HepG2 (cell line): ENCODE data around the gene ZIC2.

Experiments used
- HDAC1 ChIP-seq: sonication (generic); formaldehyde crosslinking; IDR thresholded peaks from 2 replicates; pipeline ENCODE4 v1.5.1; 2020; ENCODE audit warnings: mild to moderate bottlenecking, missing genetic modification reagents
- ZIK1 ChIP-seq: sonication (generic); formaldehyde crosslinking; IDR thresholded peaks from 2 replicates; pipeline ENCODE4 v1.5.0; 2020; ENCODE audit warnings: mild to moderate bottlenecking, low read depth, missing genetic modification reagents, borderline replicate concordance
- TF ChIP-seq, protein P1 (sequence below): sonication (generic); formaldehyde crosslinking; IDR thresholded peaks from 2 replicates; pipeline ENCODE4 v1.8.0; 2022; ENCODE audit warnings: mild to moderate bottlenecking, missing genetic modification reagents, borderline replicate concordance
- TF ChIP-seq, protein P2 (sequence below): IDR thresholded peaks from 2 replicates; pipeline ENCODE4 v1.6.1; 2012; ENCODE audit warnings: inconsistent platforms
- TF ChIP-seq, protein P3 (sequence below): sonication (generic); formaldehyde crosslinking; IDR thresholded peaks from 2 replicates; pipeline ENCODE4 v1.5.0; 2020; ENCODE audit warnings: mild to moderate bottlenecking, missing genetic modification reagents, moderate library complexity

DNA sequence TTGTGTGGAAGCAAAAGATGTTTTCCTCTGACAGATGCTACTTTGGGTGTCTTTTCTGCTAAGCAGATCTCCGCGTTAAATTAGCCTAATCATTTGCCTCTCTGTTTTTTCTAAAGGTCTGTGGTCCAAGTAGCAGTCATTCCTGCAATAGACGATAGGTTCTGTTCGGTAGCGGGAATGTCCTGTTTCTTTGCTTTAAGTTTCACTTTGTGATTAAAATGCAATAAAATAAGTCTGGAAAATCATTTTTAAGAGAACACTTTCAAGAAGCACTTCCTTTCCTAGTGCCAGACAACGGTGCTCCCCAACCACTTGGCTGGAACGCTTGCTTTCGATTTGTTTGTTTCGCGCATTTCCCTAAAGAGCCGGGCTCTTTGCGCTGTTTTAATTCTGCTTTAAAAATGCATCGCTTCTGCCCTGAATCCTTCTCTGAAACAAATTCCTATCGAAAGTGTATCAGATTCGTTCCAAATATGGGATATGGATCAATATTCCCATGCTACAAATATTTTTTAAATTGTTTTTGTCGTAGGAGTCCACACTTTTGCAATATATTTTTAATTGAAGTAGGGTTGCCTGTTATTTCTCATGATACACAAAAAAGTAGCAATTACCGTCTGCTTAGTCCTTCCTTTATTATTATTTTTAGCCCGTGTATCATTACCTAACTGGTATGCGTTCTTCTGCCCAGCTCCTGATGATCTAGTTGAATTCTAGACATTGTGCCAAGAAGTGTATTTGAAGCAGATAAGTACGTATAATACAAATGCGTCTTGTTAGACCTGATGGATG, 14.2 kb downstream of the ZIC2 start:
- TF ChIP-seq, protein P1, sequence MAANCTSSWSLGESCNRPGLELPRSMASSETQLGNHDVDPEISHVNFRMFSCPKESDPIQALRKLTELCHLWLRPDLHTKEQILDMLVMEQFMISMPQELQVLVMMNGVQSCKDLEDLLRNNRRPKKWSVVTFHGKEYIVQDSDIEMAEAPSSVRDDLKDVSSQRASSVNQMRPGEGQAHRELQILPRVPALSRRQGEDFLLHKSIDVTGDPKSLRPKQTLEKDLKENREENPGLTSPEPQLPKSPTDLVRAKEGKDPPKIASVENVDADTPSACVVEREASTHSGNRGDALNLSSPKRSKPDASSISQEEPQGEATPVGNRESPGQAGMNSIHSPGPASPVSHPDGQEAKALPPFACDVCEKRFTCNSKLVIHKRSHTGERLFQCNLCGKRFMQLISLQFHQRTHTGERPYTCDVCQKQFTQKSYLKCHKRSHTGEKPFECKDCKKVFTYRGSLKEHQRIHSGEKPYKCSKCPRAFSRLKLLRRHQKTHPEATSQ (CRISPR knock-in tag) = no peak
- TF ChIP-seq, protein P2, sequence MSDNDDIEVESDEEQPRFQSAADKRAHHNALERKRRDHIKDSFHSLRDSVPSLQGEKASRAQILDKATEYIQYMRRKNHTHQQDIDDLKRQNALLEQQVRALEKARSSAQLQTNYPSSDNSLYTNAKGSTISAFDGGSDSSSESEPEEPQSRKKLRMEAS = no peak
- TF ChIP-seq, protein P3, sequence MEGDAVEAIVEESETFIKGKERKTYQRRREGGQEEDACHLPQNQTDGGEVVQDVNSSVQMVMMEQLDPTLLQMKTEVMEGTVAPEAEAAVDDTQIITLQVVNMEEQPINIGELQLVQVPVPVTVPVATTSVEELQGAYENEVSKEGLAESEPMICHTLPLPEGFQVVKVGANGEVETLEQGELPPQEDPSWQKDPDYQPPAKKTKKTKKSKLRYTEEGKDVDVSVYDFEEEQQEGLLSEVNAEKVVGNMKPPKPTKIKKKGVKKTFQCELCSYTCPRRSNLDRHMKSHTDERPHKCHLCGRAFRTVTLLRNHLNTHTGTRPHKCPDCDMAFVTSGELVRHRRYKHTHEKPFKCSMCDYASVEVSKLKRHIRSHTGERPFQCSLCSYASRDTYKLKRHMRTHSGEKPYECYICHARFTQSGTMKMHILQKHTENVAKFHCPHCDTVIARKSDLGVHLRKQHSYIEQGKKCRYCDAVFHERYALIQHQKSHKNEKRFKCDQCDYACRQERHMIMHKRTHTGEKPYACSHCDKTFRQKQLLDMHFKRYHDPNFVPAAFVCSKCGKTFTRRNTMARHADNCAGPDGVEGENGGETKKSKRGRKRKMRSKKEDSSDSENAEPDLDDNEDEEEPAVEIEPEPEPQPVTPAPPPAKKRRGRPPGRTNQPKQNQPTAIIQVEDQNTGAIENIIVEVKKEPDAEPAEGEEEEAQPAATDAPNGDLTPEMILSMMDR (CRISPR knock-in tag) = no peak
- no peak for TF ChIP-seq ZIK1 (CRISPR knock-in tag)
- no peak for TF ChIP-seq HDAC1 (CRISPR knock-in tag)
